Endothelial cell of umbilical vein (primary cell): ENCODE measurements around the gene TTLL10. TPM values are rescaled to one million over a fixed set of nuclear protein-coding genes. Genes with fewer than 3 reads are reported as not detected.

Experiments
- BruUV-seq: library from RNA; stranded (reverse); fragments of 400-500 nt; replicated peaks from 2 replicates; lab custom pipeline; 2021; lab: Mats Ljungman, UMichigan
- CTCF ChIA-PET: fragments of 300-600, 350-600 bp; sonication (Branson Sonifier 250); formaldehyde crosslinking; loops from one replicate; lab custom pipeline; 2021; ENCODE audit warnings: antibody characterized with exemption, inconsistent platforms; lab: Charles Lee
- POLR2A ChIA-PET: fragments of 300-600, 350-600 bp; sonication (Branson Sonifier 250); formaldehyde crosslinking; loops from one replicate; lab custom pipeline; 2021; ENCODE audit warnings: antibody characterized with exemption, inconsistent platforms; lab: Charles Lee
- DNase-seq: peaks from one replicate; pipeline ENCODE4 v3.0.0-alpha.2; 2011; ENCODE audit warnings: low read depth, low spot score
- FAIRE-seq: peaks from 2 replicates; lab custom pipeline; 2011; peaks lifted over from hg19 to GRCh38; lab: Jason Lieb, UNC
- H2AFZ ChIP-seq: 2 replicates; pipeline ENCODE4 v1.6.0; 2012; ENCODE audit warnings: low read depth, low read length, control low read depth, inconsistent platforms
- H3K27ac ChIP-seq: 2 replicates; pipeline ENCODE4 v1.5.1; 2011; ENCODE audit warnings: low read depth, mild to moderate bottlenecking, control low read depth, low read length, moderate library complexity; ENCODE audit not compliant: insufficient read depth
- H3K27me3 ChIP-seq, 2 experiments: 2 replicates each; pipeline versions ENCODE4 v1.6.0 to v1.6.1; 2011; ENCODE audit warnings: low read length in 2 of 2, mixed read lengths in 1 of 2; ENCODE audit not compliant: control insufficient read depth in 2 of 2, insufficient read depth in 2 of 2
- H3K36me3 ChIP-seq, 2 experiments: 2 replicates in 1 of 2; 3 replicates in 1 of 2; pipeline ENCODE4 v1.5.1; 2011; ENCODE audit warnings: low read length in 2 of 2, mild to moderate bottlenecking in 1 of 2, moderate library complexity in 1 of 2; ENCODE audit not compliant: control insufficient read depth in 2 of 2, insufficient read depth in 2 of 2; ENCODE audit errors: extremely low read depth in 1 of 2
- H3K4me1 ChIP-seq: 3 replicates; pipeline ENCODE4 v1.5.1; 2011; ENCODE audit warnings: mild to moderate bottlenecking, low read length; ENCODE audit not compliant: control insufficient read depth, insufficient read depth; ENCODE audit errors: extremely low read depth
- H3K4me2 ChIP-seq: 2 replicates; pipeline ENCODE4 v1.6.1; 2011; ENCODE audit warnings: low read length, control low read depth, mixed read lengths; ENCODE audit not compliant: insufficient read depth
- H3K4me3 ChIP-seq, 3 experiments: fragments of 200-600 bp in 1 of 3; sonication (generic), shearing (Covaris generic) in 1 of 3; replicated peaks in 1 of 3; 2 replicates each; pipeline ENCODE4 v1.5.1; 2011 to 2016; ENCODE audit warnings: control low read depth in 3 of 3, low read length in 3 of 3, mild to moderate bottlenecking in 2 of 3, inconsistent platforms in 1 of 3, low read depth in 1 of 3, moderate library complexity in 1 of 3; ENCODE audit not compliant: insufficient read depth in 1 of 3
- H3K79me2 ChIP-seq: 2 replicates; pipeline ENCODE4 v1.6.0; 2012; ENCODE audit warnings: low read length, inconsistent platforms; ENCODE audit not compliant: control insufficient read depth, insufficient read depth
- H3K9ac ChIP-seq: replicated peaks from 2 replicates; pipeline ENCODE3; 2011; ENCODE audit warnings: low read length, control low read depth; ENCODE audit not compliant: insufficient read depth; ENCODE audit errors: extremely low read depth
- H3K9me1 ChIP-seq: replicated peaks from 3 replicates; pipeline ENCODE4 v1.6.0; 2011; ENCODE audit warnings: mild to moderate bottlenecking, low read length; ENCODE audit not compliant: control insufficient read depth, insufficient read depth; ENCODE audit errors: extremely low read depth
- H3K9me3 ChIP-seq: replicated peaks from 2 replicates; pipeline ENCODE4 v1.5.1; 2012; ENCODE audit warnings: low read length, inconsistent platforms; ENCODE audit not compliant: control insufficient read depth, insufficient read depth
- H4K20me1 ChIP-seq: replicated peaks from 2 replicates; pipeline ENCODE3; 2011; ENCODE audit warnings: mild to moderate bottlenecking, low read length; ENCODE audit not compliant: control insufficient read depth, insufficient read depth; ENCODE audit errors: extremely low read depth
- EZH2 ChIP-seq: IDR thresholded peaks from 2 replicates; pipeline ENCODE4 v1.6.1; 2012; ENCODE audit warnings: borderline replicate concordance, low read depth, mild to moderate bottlenecking, moderate library complexity, low read length, inconsistent platforms; ENCODE audit not compliant: severe bottlenecking
- FOS ChIP-seq: IDR thresholded peaks from 2 replicates; pipeline ENCODE4 v1.6.1; 2011; ENCODE audit warnings: mild to moderate bottlenecking, low read length, moderate library complexity, borderline replicate concordance; ENCODE audit not compliant: insufficient read depth
- GATA2 ChIP-seq: IDR thresholded peaks from 2 replicates; pipeline ENCODE4 v1.7.0; 2011; ENCODE audit warnings: low read depth, mild to moderate bottlenecking, moderate library complexity, mixed read lengths, low read length; ENCODE audit not compliant: insufficient read length, insufficient read depth
- JUN ChIP-seq: IDR thresholded peaks from 2 replicates; pipeline ENCODE4 v1.6.1; 2011; ENCODE audit warnings: borderline replicate concordance, low read depth; ENCODE audit not compliant: insufficient read length, insufficient read depth
- MAX ChIP-seq: IDR thresholded peaks from 2 replicates; pipeline ENCODE4 v1.6.1; 2011; ENCODE audit not compliant: insufficient read depth, insufficient read length
- MYC ChIP-seq: IDR thresholded peaks from one replicate; pipeline ENCODE4 v1.6.1; 2011; ENCODE audit warnings: mild to moderate bottlenecking, low read depth, low read length
- POLR2A ChIP-seq: IDR thresholded peaks from 2 replicates; pipeline ENCODE4 v1.6.1; 2012; ENCODE audit warnings: low read depth, mild to moderate bottlenecking, control low read depth, low read length
- POLR2AphosphoS5 ChIP-seq: IDR thresholded peaks from 2 replicates; pipeline ENCODE4 v1.6.1; 2012; ENCODE audit warnings: low read depth, mild to moderate bottlenecking, control low read depth, low read length, moderate library complexity; ENCODE audit not compliant: insufficient read depth
- dilution Hi-C: fragments of 300-500 bp; cut with MboI; formaldehyde crosslinking; loops from one replicate; pipeline ENCODE4 v1.15.0; 2019; ENCODE audit warnings: low sequenced_read_pairs; ENCODE audit not compliant: extremely low pct_ligation_motif_present
- intact Hi-C: fragments of 100-400 bp; cut with micrococcal nuclease; formaldehyde crosslinking; loops from one replicate; pipeline ENCODE4 v1.10.0; 2022
- polyA plus RNA-seq, 4 experiments: library from polyadenylated mRNA; depleted of rRNA in 3 of 4; stranded (reverse) in 3 of 4; unstranded in 1 of 4; fragments of >200 nt; gene quantifications; 2 replicates each; pipeline versions ENCODE4 v1.2.1 to v1.2.3, GENCODE V29; 2011 to 2012; ENCODE audit warnings: missing spikeins in 1 of 4
- total RNA-seq: library from RNA; stranded (reverse); gene quantifications from 2 replicates; pipeline ENCODE4 v1.2.3, GENCODE V29; 2021
- TF ChIP-seq, protein P1 (sequence below), 2 donors: IDR thresholded peaks; 1 replicate in 1 of 2; 2 replicates in 1 of 2; pipeline ENCODE4 v1.5.1; 2011; ENCODE audit warnings: low read length in 2 of 2, mild to moderate bottlenecking in 2 of 2, moderate library complexity in 2 of 2, control low read depth in 1 of 2, inconsistent platforms in 1 of 2, low read depth in 1 of 2; ENCODE audit not compliant: insufficient read depth in 1 of 2; ENCODE audit errors: extremely low read depth in 1 of 2

TTLL10 gene
- total and polyA plus RNA-seq, 2 donors (not counting 3 experiments of a cell fraction or from before 2014, with no cell fraction given) = not detected

DNA sequence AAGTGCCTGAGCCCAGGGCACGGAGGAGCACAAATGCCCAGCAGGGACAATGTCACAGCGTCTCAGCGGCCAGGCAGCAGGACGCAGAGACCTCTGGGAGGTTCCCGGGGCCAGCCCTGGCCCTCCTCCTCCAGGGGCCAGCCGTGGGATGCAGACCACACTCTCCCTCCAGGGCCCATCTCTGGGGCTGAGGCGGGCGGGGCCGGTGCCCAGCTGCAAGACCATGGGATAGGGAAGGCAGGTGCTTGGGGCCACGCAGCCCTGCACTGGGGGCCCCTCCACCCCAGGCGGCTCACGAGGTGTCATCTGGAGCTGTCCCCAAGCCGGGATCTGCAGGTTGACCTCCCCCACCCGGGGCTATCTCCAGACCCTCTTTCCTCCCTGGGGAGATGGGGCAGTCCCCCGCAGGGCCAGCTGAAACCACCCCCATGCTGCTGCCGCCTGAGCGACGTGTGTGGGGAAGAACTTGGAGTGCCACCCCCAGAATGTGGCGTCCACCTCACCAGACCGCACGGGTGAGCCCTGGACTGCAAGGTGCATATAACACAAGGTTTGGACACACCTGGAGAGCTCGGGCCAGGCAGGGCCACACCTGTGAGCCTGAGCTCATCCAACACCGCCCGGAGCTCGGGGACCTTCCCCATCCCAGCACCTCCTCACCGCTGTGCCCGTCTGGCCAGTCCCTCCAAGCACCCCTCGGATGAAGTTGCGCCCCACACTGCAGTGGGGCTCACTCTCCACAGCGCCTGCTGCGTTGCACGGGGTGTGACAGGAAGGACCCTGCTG is 4.1 kb upstream of the TTLL10 start:
- Histone ChIP-seq H3K9me3 (no peaks in the 10 kb centered on the region), H2AFZ (no peak overlapping the region), H3K36me3 (no peaks in the 10 kb centered on the region), H3K27ac (no peak overlapping the region), H3K9me1 (no peaks in the 10 kb centered on the region), H3K9ac (no peak overlapping the region), H3K4me3 (no peak overlapping the region), H3K4me2 (no peak overlapping the region), H3K79me2 (no peaks in the 10 kb centered on the region), H3K4me1 (no peaks in the 10 kb centered on the region), H3K27me3 (peaks cover 16% of the 10 kb centered on the region in 2 experiments), H4K20me1 (no peaks in the 10 kb centered on the region)
- no peak for FAIRE-seq
- BruUV-seq = no TSS peak
- POLR2A ChIA-PET = no interaction called here
- DNase-seq = no peak
- CTCF ChIA-PET = interaction anchor here (0.7 to 1.5 kb wide), 3 partner anchors 47 to 185 kb away, joined by 3 read pairs; no protein-coding TSS in a partner anchor
- intact Hi-C loops (no loop called here), dilution Hi-C loops (no loop called here)
- TF ChIP-seq MAX (no peak), FOS (no peak), GATA2 (no peak), EZH2 (no peak), MYC (no peak), POLR2A (no peak), POLR2AphosphoS5 (no peak), JUN (no peak)
- TF ChIP-seq, protein P1, sequence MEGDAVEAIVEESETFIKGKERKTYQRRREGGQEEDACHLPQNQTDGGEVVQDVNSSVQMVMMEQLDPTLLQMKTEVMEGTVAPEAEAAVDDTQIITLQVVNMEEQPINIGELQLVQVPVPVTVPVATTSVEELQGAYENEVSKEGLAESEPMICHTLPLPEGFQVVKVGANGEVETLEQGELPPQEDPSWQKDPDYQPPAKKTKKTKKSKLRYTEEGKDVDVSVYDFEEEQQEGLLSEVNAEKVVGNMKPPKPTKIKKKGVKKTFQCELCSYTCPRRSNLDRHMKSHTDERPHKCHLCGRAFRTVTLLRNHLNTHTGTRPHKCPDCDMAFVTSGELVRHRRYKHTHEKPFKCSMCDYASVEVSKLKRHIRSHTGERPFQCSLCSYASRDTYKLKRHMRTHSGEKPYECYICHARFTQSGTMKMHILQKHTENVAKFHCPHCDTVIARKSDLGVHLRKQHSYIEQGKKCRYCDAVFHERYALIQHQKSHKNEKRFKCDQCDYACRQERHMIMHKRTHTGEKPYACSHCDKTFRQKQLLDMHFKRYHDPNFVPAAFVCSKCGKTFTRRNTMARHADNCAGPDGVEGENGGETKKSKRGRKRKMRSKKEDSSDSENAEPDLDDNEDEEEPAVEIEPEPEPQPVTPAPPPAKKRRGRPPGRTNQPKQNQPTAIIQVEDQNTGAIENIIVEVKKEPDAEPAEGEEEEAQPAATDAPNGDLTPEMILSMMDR (IDR thresholded peaks at IDR 0.05; ENCODE audit: extremely low read depth in 1 of 2, insufficient read depth in 1 of 2, low read depth in 1 of 2, low read length in 2 of 2) = no peak
